GM18502 (cell line): Measurements from ENCODE around the gene SORCS1.

Experiments
- ATAC-seq: cut with Tn5 transposase; IDR thresholded peaks from one replicate; pipeline ENCODE4 v1.9.1; 2021; ENCODE audit warnings: mild to moderate bottlenecking; ENCODE audit not compliant: unreplicated experiment, poor library complexity

The SORCS1 gene

GRCh38 chr10:106570268-106570667, 594.2 kb downstream of the SORCS1 start:
- ATAC-seq = no peak

DNA sequence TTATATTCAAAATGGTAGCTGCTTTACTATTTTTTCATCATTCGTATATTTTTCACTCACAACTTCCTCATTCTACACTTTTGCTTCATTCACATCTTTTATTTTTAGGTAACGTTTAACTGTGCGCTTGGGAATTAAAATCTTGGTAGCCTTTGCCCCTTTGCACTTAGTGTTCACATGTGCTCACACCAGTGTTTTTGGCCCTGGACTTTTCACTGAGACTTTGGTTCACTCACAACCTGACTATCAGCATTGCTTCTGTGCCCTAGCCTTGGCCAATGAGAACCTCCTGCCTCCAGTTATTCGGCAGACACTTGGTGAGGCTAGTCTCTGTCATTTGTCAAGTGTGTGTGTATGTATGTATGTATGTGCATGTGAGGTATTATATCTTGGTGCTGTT, 596.9 kb downstream of the SORCS1 start:
- no peak for ATAC-seq

DNA sequence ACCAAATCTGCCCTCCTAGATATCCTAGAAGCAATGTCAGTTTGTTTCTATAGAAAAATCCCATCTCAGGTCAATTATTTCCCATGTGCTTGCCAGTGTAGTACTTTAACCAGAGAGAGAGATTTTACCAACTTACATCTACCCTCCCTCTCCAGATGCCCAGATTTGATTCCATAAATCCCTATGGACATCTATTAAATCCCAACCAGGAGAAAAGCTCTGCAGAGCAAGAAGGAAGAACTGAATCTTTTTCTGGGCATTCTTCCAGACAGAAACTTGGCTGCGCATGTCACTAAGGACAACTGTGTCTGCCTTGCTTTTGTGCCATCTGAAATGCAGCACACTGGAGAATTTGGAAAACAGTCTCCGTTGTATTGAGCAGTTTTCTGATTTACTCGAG, 597.6 kb downstream of the SORCS1 start:
- ATAC-seq = no peak

GRCh38 chr10:106565546-106565945, 599.0 kb downstream of the SORCS1 start:
- ATAC-seq = no peak

GRCh38 chr10:106563384-106563783, 601.1 kb downstream of the SORCS1 start:
- ATAC-seq = no peak

- no peak for ATAC-seq
Measured at GRCh38 chr10:106560925-106561640, 603.4 kb downstream of the SORCS1 start.

DNA sequence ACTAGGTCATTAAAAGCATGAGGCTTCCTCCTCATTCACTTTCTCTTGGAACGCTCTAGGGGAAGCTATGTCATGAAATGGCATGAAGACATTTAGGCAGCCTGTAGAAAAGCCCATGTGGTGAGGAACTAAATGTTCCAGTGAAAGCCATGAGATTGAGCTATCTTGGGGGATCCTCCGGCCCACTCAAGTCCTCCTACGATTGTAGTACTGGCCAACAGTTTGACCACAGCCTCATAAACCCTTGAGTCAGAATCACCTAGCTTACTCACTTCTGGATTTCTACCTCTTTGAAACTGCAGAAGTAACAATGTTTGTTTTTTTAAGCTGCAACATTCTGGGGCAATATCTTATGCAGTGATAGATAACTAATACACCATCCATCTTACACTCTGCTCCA, 605.1 kb downstream of the SORCS1 start:
- no peak for ATAC-seq

GRCh38 chr10:106557951-106558733, 606.4 kb downstream of the SORCS1 start:
- no peak for ATAC-seq

- ATAC-seq = no peak
Measured at GRCh38 chr10:106557053-106557452, 607.5 kb downstream of the SORCS1 start.

DNA sequence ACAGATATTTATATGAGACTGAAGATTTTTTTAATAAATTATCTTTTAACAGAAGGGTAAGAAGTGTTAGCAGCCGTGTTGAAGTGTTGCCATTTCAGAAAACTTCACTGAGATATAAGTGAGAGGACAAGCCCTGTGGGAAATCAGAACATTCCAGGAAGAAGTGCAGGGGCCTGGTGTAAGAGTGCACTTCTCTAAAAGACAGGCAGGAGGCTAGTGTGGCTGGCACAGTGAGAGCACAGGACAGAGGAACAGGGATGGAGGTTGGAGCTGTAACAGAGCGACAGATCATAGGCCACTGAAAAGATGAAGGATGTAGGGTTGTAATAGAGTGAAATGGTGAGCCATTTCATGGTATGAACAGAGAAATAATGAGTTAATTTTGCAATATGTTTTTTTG, 608.9 kb downstream of the SORCS1 start:
- ATAC-seq = no peak

DNA sequence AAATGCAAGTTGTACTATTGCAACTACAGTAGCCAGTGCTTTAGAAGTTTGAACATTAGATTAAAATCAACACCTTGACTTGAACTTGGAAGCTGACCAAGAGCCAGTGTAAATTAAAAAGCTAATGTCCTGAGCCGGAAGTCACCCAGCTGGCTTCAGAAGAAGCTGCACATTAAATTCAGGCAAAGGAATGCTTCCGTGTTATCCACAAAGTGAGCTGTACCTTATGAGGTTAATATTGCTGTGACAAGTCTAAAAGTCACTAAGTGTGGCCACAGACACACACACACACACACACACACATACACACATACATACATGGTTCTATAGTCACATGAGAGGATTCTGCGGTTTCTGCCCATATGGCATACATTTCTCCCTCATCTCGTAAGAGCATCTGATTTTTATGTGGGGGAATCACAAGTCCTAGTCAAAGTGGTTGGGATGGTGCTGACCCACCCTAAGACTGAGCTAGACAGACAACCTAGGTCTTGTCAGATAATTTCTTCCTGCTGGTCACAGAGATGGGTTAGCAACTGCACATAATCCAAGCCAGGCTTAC, 612.9 kb downstream of the SORCS1 start:
- ATAC-seq = no peak

DNA sequence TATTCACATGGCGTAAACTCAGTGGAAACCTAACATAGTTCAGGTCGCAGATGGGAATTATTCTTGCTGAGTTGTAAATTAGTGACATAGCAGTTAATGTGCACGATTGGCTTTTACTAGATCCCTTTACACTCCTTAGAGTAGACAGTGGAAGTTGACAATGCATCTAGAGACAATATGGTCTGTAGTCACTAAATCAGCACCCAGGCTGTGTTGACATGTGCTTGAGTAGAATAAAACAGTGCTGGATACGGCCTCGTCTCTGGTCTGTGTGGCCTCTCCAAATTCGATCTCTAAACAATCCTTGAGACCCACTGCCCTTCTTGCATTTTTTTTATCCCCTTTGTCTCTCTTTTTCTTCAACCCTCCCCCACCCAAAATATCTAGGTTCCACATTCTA, 615.7 kb downstream of the SORCS1 start:
- no peak for ATAC-seq

DNA sequence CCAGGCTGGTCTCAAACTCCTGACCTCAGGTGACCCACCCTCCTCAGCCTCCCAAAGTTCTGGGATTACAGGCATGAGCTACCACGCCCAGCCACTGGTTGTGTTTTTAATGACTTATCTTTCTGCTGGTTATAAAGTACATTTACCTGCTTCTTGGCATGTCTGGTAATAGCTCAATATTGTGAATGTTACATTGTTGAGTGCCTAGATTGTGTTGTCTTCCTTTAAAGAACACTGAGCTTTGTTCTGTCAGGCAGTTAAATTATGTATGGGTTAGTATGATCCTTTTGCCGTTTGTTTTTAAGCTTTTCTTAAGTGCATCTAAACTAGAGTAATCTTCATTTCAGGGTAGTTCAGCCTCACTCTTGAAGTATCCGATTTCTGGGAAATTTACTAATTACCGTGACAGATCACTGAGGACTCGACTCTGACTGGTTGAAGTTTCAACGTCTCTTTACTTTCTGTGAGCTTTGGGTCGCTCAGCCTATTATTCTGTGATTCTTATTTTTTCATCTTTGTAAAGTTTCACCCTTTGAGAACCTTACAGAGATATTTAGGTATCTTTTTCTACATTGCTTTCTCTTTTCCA, 617.4 kb downstream of the SORCS1 start:
- ATAC-seq = no peak

DNA sequence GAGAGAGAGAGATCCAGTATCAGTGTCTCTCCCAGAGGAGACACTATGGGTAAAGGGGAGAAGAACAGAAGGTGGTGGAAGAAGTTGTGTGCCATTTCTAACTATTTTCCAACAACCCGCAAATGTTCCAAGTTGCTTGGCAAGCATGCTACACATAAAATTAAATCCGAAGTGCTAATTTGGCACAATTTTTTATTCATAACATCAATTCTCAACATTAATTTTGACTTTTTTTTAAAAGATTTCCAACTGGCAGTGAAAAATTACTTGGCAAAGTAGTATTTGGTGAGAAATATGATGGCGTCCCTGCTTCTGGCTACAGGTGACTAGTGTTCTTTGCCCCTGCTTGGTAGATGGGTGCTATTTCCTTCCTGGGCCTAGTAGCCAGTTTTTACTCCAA, 622.0 kb downstream of the SORCS1 start:
- ATAC-seq = no peak

GRCh38 chr10:106540645-106541044, 623.9 kb downstream of the SORCS1 start:
- ATAC-seq = no peak

GRCh38 chr10:106537866-106538265, 626.6 kb downstream of the SORCS1 start:
- ATAC-seq = no peak

DNA sequence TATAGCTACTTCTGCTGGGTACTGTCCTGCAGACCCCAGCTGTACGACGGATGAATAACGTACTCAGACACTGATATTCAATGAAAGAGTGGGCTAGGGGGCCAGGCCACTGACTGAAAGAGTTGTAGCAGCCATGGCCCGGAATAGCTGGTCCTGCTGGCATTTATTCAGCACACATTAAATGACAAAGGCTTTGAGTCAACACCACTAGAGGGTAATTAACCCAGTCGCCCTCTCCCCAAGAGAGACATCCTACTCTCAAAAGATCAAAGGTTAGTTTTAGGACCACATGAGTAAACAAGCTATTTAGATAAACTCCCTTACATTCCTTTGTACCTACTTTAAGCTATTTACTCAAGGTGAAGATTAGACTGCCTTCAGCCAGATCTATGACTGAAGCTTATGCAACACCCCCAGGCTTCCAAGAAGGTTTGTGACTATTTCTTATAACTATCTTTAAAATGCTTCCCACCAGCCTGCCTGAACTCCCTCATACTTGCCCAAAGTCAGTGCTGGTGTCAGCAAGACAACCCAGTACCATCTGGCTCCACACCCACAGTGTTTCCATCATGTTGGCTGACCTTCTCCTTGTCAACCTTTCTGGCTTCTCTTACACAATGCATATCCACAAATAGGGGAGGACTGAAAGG, 629.1 kb downstream of the SORCS1 start:
- ATAC-seq = no peak

DNA sequence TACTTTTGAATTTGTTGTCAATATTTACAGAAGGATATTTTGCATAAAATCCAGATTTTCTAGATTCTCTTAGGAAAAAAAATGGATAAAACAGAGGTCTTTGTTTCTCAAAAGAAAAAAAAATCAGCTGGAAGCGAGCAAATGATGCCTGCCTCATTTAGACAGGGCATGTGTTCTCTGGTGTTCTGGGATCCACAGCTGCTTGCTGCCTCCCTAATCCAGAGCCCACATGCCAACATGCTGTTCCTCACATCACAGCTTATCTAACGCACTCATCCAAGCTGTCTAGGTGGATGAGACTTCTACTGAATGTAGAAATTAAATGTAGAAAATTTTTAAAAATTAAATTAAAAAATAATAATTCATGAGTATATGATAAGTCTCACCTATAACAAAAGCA, 630.1 kb downstream of the SORCS1 start:
- ATAC-seq = no peak

DNA sequence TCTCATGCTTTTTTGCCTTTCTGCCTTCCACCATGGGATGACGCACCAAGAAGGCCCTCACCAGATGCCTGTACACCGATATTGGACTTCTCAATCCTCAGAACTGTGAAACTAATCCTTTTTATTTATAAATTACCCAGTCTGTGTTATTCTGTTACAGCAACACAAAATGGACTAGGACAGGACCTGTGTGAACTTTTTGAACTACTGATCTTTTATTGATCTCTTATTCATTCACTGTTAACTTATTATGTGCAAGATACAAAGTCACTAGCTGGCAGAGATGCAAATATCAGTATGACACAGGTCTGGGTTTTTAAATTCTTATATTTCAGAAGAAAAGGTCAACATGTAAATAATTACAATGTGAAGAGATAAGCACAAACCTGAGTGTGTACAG, 635.8 kb downstream of the SORCS1 start:
- ATAC-seq = no peak

DNA sequence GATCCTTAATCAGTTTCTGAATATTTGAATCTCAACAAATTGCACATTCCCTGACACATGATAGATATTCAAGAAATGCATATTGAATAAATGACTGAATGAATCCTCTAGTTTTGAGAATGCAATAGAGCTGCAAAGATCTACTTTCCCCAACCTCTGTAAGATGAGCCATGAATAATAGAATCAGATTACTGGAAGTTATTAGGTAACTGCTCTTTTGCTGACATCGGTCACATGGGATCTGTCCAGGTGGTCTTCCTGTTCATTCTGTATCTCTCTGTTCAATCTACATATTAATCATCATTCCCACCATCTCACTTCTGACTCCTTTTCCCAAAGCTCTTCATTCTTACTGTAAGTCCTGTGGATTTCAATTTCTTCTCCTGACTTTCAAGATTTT, 638.7 kb downstream of the SORCS1 start:
- ATAC-seq = no peak
